B cell (primary cell): Measurements from ENCODE around the gene ENC1. TPM values are rescaled to one million over a fixed set of nuclear protein-coding genes. Genes with fewer than 3 reads are reported as not detected.

Source experiments
- ATAC-seq: fragments of 200-7000 bp; cut with Tn5 transposase; one replicate; pipeline ENCODE4 v1.10.0; 2021; ENCODE audit warnings: low read depth, mild to moderate bottlenecking, moderate number of reproducible peaks, moderate library complexity
- CTCF ChIA-PET: fragments of 350-600 bp; sonication (Branson Sonifier 250); formaldehyde crosslinking; loops from one replicate; lab custom pipeline; 2021; ENCODE audit warnings: antibody characterized with exemption, inconsistent platforms; lab: Charles Lee
- POLR2A ChIA-PET: fragments of 350-600 bp; sonication (Branson Sonifier 250); formaldehyde crosslinking; loops from one replicate; lab custom pipeline; 2021; ENCODE audit warnings: antibody characterized with exemption; lab: Charles Lee
- DNase-seq: peaks from one replicate; pipeline ENCODE4 v3.0.0; 2013
- H2AFZ ChIP-seq: 2 replicates; pipeline ENCODE4 v1.6.1; 2012; ENCODE audit warnings: mild to moderate bottlenecking, low read depth, low read length; ENCODE audit not compliant: insufficient read depth, poor library complexity, severe bottlenecking
- H3K27ac ChIP-seq, 2 donors: 1 replicate in 1 of 2; 2 replicates in 1 of 2; pipeline ENCODE4 v1.5.1; 2012 to 2013; ENCODE audit warnings: low read length in 2 of 2, mild to moderate bottlenecking in 2 of 2, moderate library complexity in 1 of 2
- H3K27me3 ChIP-seq, 4 experiments: fragments of 200-600 bp in 1 of 4; sonication (generic) in 1 of 4; replicated peaks in 1 of 4; 1 replicate in 2 of 4; 2 replicates in 2 of 4; pipeline versions ENCODE4 v1.6.1 to v1.7.0; 2013 to 2016; ENCODE audit warnings: low read length in 3 of 4, mild to moderate bottlenecking in 2 of 4, mixed read lengths in 1 of 4, moderate library complexity in 1 of 4; ENCODE audit not compliant: insufficient read depth in 4 of 4, control insufficient read depth in 3 of 4; ENCODE audit errors: control extremely low read depth in 1 of 4
- H3K36me3 ChIP-seq, 2 experiments: replicated peaks in 1 of 2; 1 replicate in 1 of 2; 2 replicates in 1 of 2; pipeline versions ENCODE4 v1.6.1 to v1.7.1; 2013; ENCODE audit warnings: low read length in 1 of 2; ENCODE audit not compliant: insufficient read depth in 2 of 2, control insufficient read depth in 1 of 2; ENCODE audit errors: control extremely low read depth in 1 of 2, extremely low read depth in 1 of 2
- H3K4me1 ChIP-seq, 2 donors: fragments of 200-600 bp in 1 of 2; sonication (generic) in 1 of 2; 1 replicate in 1 of 2; 2 replicates in 1 of 2; pipeline versions ENCODE4 v1.5.1 to v1.6.1; 2013 to 2017; ENCODE audit warnings: low read length in 2 of 2; ENCODE audit not compliant: control insufficient read depth in 2 of 2, insufficient read depth in 2 of 2
- H3K4me2 ChIP-seq: replicated peaks from 2 replicates; pipeline ENCODE3; 2012; ENCODE audit warnings: mild to moderate bottlenecking, low read depth, low read length; ENCODE audit not compliant: poor library complexity, severe bottlenecking
- H3K4me3 ChIP-seq, 5 experiments: fragments of 200-600 bp in 1 of 5; sonication (generic) in 1 of 5; 1 replicate in 3 of 5; 2 replicates in 2 of 5; pipeline versions ENCODE4 v1.5.1 to v1.7.0; 2011 to 2016; ENCODE audit warnings: low read length in 4 of 5, mild to moderate bottlenecking in 4 of 5, low read depth in 2 of 5, control low read depth in 1 of 5, moderate library complexity in 1 of 5; ENCODE audit not compliant: insufficient read depth in 1 of 5; ENCODE audit errors: control extremely low read depth in 1 of 5, extremely low read depth in 1 of 5
- H3K79me2 ChIP-seq: fragments of 200-600 bp; sonication (generic); one replicate; pipeline ENCODE4 v1.6.0; 2016; ENCODE audit warnings: low read length; ENCODE audit not compliant: control insufficient read depth, insufficient read depth
- H3K9ac ChIP-seq: fragments of 200-600 bp; sonication (generic); 2 replicates; pipeline ENCODE4 v1.6.1; 2017; ENCODE audit warnings: mild to moderate bottlenecking, low read length, moderate library complexity
- H3K9me3 ChIP-seq, 3 donors: one replicate each; pipeline versions ENCODE4 v1.6.1 to v1.7.1; 2013; ENCODE audit warnings: low read length in 2 of 3; ENCODE audit not compliant: control insufficient read depth in 2 of 3, insufficient read depth in 1 of 3; ENCODE audit errors: control extremely low read depth in 1 of 3
- H4K20me1 ChIP-seq: 2 replicates; pipeline ENCODE4 v1.6.0; 2012; ENCODE audit warnings: mild to moderate bottlenecking, low read length; ENCODE audit not compliant: insufficient read depth, control insufficient read depth, poor library complexity, severe bottlenecking
- H3K27ac Mint-ChIP-seq: one replicate; pipeline ENCODE4 v1.8.0; 2021; ENCODE audit warnings: mixed read lengths
- H3K27me3 Mint-ChIP-seq: one replicate; pipeline ENCODE4 v1.8.0; 2021; ENCODE audit warnings: mixed read lengths
- H3K4me1 Mint-ChIP-seq: one replicate; pipeline ENCODE4 v1.8.0; 2021; ENCODE audit warnings: mixed read lengths
- H3K4me3 Mint-ChIP-seq: one replicate; pipeline ENCODE4 v1.8.0; 2021; ENCODE audit warnings: mixed read lengths
- H3K9me3 Mint-ChIP-seq: one replicate; pipeline ENCODE4 v1.8.0; 2022; ENCODE audit warnings: mixed read lengths; ENCODE audit not compliant: insufficient read depth
- EZH2 ChIP-seq: IDR thresholded peaks from 2 replicates; pipeline ENCODE4 v1.6.1; 2012; ENCODE audit warnings: borderline replicate concordance, low read depth, mild to moderate bottlenecking, moderate library complexity, low read length; ENCODE audit not compliant: insufficient read depth, poor library complexity, severe bottlenecking
- WGBS: methylation state at CpG from one replicate; pipeline ENCODE4 v1.1.5; 2013; ENCODE audit warnings: missing lambda C conversion rate; ENCODE audit not compliant: insufficient coverage; 5-methylcytosine and 5-hydroxymethylcytosine counted together
- intact Hi-C: fragments of 100-400 bp; cut with micrococcal nuclease; formaldehyde crosslinking; loops from one replicate; pipeline ENCODE4 v1.10.0; 2022
- polyA plus RNA-seq: library from polyadenylated mRNA; depleted of rRNA; stranded (reverse); fragments of >200 nt; gene quantifications from 2 replicates; pipeline ENCODE4 v1.2.3, GENCODE V29; 2012
- total RNA-seq, 2 donors: library from RNA; stranded (reverse); fragments of 120-200 nt in 1 of 2; gene quantifications; 1 replicate in 1 of 2; 2 replicates in 1 of 2; pipeline versions ENCODE4 v1.2.3 to v1.2.4, GENCODE V29; 2013 to 2022
- TF ChIP-seq, protein P1 (sequence below): fragments of 200-600 bp; IDR thresholded peaks from one replicate; pipeline ENCODE4 v1.8.0; 2022; ENCODE audit warnings: antibody characterized with exemption, mild to moderate bottlenecking

ENC1 gene
- total and polyA plus RNA-seq, 2 donors (not counting 1 experiment from before 2014, with no cell fraction given), result 7.2 to 14.6 TPM

GRCh38 chr5:74619308-74619707 is 21.2 kb downstream of the ENC1 start:
- no peak overlapping the region for H3K4me2 ChIP-seq
- POLR2A ChIA-PET, result no interaction called here
- H3K27ac ChIP-seq, result no peak overlapping the region
- 80% methylated on average over 1 of the region's 1 CpG for WGBS
- ATAC-seq (no peak), DNase-seq (no peak)
- no peak overlapping the region for H3K9ac ChIP-seq
- H3K9me3 ChIP-seq, result no peaks in the 10 kb centered on the region
- H3K27me3 Mint-ChIP-seq, result peaks cover 25% of the 10 kb centered on the region
- intact Hi-C loops, result no loop called here
- TF ChIP-seq, protein P1, sequence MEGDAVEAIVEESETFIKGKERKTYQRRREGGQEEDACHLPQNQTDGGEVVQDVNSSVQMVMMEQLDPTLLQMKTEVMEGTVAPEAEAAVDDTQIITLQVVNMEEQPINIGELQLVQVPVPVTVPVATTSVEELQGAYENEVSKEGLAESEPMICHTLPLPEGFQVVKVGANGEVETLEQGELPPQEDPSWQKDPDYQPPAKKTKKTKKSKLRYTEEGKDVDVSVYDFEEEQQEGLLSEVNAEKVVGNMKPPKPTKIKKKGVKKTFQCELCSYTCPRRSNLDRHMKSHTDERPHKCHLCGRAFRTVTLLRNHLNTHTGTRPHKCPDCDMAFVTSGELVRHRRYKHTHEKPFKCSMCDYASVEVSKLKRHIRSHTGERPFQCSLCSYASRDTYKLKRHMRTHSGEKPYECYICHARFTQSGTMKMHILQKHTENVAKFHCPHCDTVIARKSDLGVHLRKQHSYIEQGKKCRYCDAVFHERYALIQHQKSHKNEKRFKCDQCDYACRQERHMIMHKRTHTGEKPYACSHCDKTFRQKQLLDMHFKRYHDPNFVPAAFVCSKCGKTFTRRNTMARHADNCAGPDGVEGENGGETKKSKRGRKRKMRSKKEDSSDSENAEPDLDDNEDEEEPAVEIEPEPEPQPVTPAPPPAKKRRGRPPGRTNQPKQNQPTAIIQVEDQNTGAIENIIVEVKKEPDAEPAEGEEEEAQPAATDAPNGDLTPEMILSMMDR, result no peak
- TF ChIP-seq EZH2, result no peak
- no peak overlapping the region for H3K4me3 Mint-ChIP-seq
- peaks cover 0 to 5% (median 0%) of the 10 kb centered on the region in 4 experiments for H3K27me3 ChIP-seq
- no peaks in the 10 kb centered on the region for H3K79me2 ChIP-seq
- CTCF ChIA-PET, result no interaction called here
- no peak overlapping the region for H2AFZ ChIP-seq
- H3K36me3 ChIP-seq, result no peaks in the 10 kb centered on the region
- H3K9me3 Mint-ChIP-seq, result no peaks in the 10 kb centered on the region
- no peaks in the 10 kb centered on the region for H3K4me1 Mint-ChIP-seq
- no peak overlapping the region for H3K4me3 ChIP-seq
- no peaks in the 10 kb centered on the region for H3K4me1 ChIP-seq
- H3K27ac Mint-ChIP-seq, result no peak overlapping the region
- H4K20me1 ChIP-seq, result no peaks in the 10 kb centered on the region

DNA sequence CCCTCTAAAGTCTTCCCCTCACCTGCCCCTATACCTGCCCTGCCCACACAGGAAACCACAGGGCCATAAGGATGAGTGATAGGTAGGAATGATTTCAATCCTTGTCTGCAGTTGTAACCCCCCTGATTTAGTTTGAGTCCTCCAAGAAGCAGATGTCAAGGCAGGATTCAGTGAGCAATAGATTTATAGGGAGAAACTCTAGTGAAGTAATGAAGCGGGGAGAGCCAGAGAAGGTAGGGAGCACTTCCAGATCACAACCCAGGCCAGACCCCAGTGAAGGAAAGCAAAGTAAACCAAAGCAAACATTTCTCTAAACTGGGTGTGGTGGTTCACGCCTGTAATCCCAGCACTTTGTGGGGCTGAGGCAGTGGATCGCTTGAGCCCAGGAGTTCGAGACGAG is 22.4 kb downstream of the ENC1 start:
- POLR2A ChIA-PET, result no interaction called here

More for the DNA sequence above, 22.4 kb downstream of the ENC1 start:
- H3K4me3 ChIP-seq, result no peak overlapping the region
- intact Hi-C loops, result no loop called here
- no peaks in the 10 kb centered on the region for H4K20me1 ChIP-seq
- TF ChIP-seq, protein P1, result no peak
- no peak for TF ChIP-seq EZH2
- no peaks in the 10 kb centered on the region for H3K36me3 ChIP-seq
- 100% methylated on average over 1 of the region's 5 CpGs for WGBS
- H3K4me3 Mint-ChIP-seq, result no peak overlapping the region
- ATAC-seq (no peak), DNase-seq (no peak)
- H3K79me2 ChIP-seq, result no peaks in the 10 kb centered on the region
- no peak overlapping the region for H3K9ac ChIP-seq
- H3K27ac Mint-ChIP-seq, result no peak overlapping the region
- peaks cover 20% of the 10 kb centered on the region for H3K27me3 Mint-ChIP-seq
- H3K27ac ChIP-seq, result no peak overlapping the region
- H3K4me1 Mint-ChIP-seq, result no peaks in the 10 kb centered on the region
- H3K9me3 Mint-ChIP-seq, result no peaks in the 10 kb centered on the region
- CTCF ChIA-PET, result interaction anchor here (0.9 kb wide), 1 partner anchor 22 kb away, joined by 3 read pairs; the partner anchor contains the start of gene ENC1
- no peaks in the 10 kb centered on the region for H3K4me1 ChIP-seq
- no peak overlapping the region for H2AFZ ChIP-seq
- H3K27me3 ChIP-seq, result peaks cover 0 to 5% (median 0%) of the 10 kb centered on the region in 4 experiments
- no peaks in the 10 kb centered on the region for H3K9me3 ChIP-seq
- H3K4me2 ChIP-seq, result no peak overlapping the region
